Superior temporal gyrus (tissue), 1 donor: ENCODE measurements around the gene HNRNPC.
"Not testable (repeated sequence)": the region's sequence is repeated elsewhere in the genome, so short reads cannot be mapped to it uniquely, and the experiment has no call there.

ENCODE experiments used
- DNase-seq: peaks from one replicate; pipeline ENCODE4 v3.0.0-alpha.2; 2016; ENCODE audit errors: extremely low spot score

HNRNPC gene

GRCh38 chr14:21191809-21192446, 77.3 kb downstream of the HNRNPC start:
- peak; percentile 33 for DNase-seq

GRCh38 chr14:21191261-21191808, 77.9 kb downstream of the HNRNPC start:
- DNase-seq = no peak

GRCh38 chr14:21185491-21185890, 83.8 kb downstream of the HNRNPC start:
- no peak for DNase-seq

- peak; percentile 66 for DNase-seq
These were observed 85.0 kb downstream of the HNRNPC start for GRCh38 chr14:21184254-21184653.

GRCh38 chr14:21182166-21182565, 87.1 kb downstream of the HNRNPC start:
- no peak for DNase-seq

GRCh38 chr14:21171128-21171527, 98.1 kb downstream of the HNRNPC start:
- DNase-seq = no peak

GRCh38 chr14:21169573-21169972, 99.7 kb downstream of the HNRNPC start:
- DNase-seq = no peak

GRCh38 chr14:21168055-21168454, 101.2 kb downstream of the HNRNPC start:
- no peak for DNase-seq

- DNase-seq = not testable (repeated sequence)
These were observed 103.6 kb downstream of the HNRNPC start for GRCh38 chr14:21165670-21166069.

GRCh38 chr14:21165002-21165605, 104.1 kb downstream of the HNRNPC start:
- not testable (repeated sequence) for DNase-seq

GRCh38 chr14:21163871-21164291, 105.4 kb downstream of the HNRNPC start:
- DNase-seq = no peak

GRCh38 chr14:21162081-21162480, 107.2 kb downstream of the HNRNPC start:
- no peak for DNase-seq

GRCh38 chr14:21160061-21160610, 109.1 kb downstream of the HNRNPC start:
- no peak for DNase-seq
